ENCODE results near the gene CD96. TPM values are rescaled to one million over a fixed set of nuclear protein-coding genes. Genes with fewer than 3 reads are reported as not detected.

Gene CD96, protein sequence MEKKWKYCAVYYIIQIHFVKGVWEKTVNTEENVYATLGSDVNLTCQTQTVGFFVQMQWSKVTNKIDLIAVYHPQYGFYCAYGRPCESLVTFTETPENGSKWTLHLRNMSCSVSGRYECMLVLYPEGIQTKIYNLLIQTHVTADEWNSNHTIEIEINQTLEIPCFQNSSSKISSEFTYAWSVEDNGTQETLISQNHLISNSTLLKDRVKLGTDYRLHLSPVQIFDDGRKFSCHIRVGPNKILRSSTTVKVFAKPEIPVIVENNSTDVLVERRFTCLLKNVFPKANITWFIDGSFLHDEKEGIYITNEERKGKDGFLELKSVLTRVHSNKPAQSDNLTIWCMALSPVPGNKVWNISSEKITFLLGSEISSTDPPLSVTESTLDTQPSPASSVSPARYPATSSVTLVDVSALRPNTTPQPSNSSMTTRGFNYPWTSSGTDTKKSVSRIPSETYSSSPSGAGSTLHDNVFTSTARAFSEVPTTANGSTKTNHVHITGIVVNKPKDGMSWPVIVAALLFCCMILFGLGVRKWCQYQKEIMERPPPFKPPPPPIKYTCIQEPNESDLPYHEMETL
- 0.02 TPM in 1 of 5 replicates, not detected in the others for total RNA-seq (2022; extraction: Qiagen RNA extraction)

DNA sequence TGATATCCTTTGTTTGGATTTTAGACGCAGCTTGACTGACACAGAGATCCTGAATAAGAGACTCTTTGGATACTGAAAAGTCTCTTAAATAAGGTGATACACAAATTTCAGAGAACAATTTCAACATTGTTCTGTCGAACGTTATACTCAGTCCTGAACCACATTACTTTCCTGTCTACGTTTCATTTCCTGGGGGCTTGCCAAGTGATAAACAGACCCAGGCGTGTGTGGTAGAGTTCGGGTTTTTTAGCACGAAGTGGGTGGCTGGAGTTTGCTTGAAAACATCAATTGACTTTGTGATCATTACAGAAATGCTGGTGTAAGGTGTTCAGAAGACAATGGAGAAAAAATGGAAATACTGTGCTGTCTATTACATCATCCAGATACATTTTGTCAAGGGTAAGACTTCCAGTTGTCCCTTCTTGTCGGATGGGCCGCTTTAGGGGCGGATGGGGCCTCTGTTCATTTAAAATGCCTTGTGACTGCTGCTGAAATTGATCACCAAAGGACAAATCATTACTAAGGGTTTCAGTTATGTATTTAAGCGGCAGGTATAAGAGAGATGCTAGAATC is at the start of gene CD96:
Gene CD96 (plus strand): TSS at position 287 of the 573 bp plus-strand sequence. CDS start 52 bp downstream, at position 339.

DNA sequence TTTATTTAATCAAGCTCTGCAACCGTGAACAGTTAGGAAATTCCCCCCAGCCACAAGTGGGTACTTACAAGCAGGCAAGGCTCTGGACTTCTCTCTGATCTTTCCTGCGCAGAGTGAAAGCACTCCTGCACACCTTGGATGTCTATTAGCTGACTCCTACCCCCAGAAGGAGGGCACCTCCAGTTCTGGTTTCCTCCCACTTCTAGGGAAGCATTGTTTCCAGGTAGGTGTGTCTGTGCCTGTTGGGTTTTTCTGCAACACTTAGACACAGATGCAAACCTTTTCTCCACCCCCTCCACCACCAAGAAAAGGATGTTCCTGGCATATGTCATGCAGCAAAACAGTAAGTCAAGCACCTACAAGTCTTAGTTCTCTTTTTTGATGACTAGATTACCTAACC is 53.2 kb downstream of the CD96 start, which contains the start of gene ZBED2:
Gene ZBED2 (minus strand): TSS at position 115 of the 400 bp plus-strand sequence. CDS start 1,145 bp downstream, outside the sequence.

Other genes with a start within 250 kb of the CD96 start
- 0.13 to 0.22 TPM (median 0.20 TPM) in 5 replicates for gene ZBED2, start 53.1 kb downstream of the CD96 start, total RNA-seq (2022; extraction: Qiagen RNA extraction)
- gene PLCXD2, start 132.5 kb downstream of the CD96 start, total RNA-seq (2022; extraction: Qiagen RNA extraction) = 5.1 to 7.3 TPM (median 6.3 TPM) in 5 replicates